CD4-positive, alpha-beta T cell (primary cell): ENCODE measurements around the gene CPAMD8. TPM values are rescaled to one million over a fixed set of nuclear protein-coding genes. Genes with fewer than 3 reads are reported as not detected.

ENCODE experiments used
- ATAC-seq: fragments of 200-7000 bp; cut with Tn5 transposase; one replicate; pipeline ENCODE4 v1.10.0; 2022; ENCODE audit warnings: mild to moderate bottlenecking; ENCODE audit not compliant: poor library complexity
- CTCF ChIA-PET: fragments of 350-600 bp; sonication (Branson Sonifier 250); formaldehyde crosslinking; loops from one replicate; lab custom pipeline; 2021; ENCODE audit warnings: antibody characterized with exemption, inconsistent platforms; lab: Charles Lee
- POLR2A ChIA-PET: fragments of 350-600 bp; sonication (Branson Sonifier 250); formaldehyde crosslinking; loops from one replicate; lab custom pipeline; 2021; ENCODE audit warnings: antibody characterized with exemption, inconsistent platforms; lab: Charles Lee
- DNase-seq, 14 experiments: peaks; one replicate each; pipeline ENCODE4 v3.0.0-alpha.2; 2013 to 2020; ENCODE audit warnings: mixed read lengths in 2 of 14
- H3K27ac ChIP-seq, 2 donors: one replicate each; pipeline versions ENCODE4 v1.5.1 to v1.7.0; 2013; ENCODE audit warnings: low read length in 2 of 2, low read depth in 1 of 2, mild to moderate bottlenecking in 1 of 2
- H3K27me3 ChIP-seq, 2 experiments: 1 replicate in 1 of 2; 2 replicates in 1 of 2; pipeline versions ENCODE4 v1.6.1 to v1.7.0; 2013; ENCODE audit warnings: low read length in 2 of 2, control low read depth in 1 of 2, mild to moderate bottlenecking in 1 of 2, moderate library complexity in 1 of 2; ENCODE audit not compliant: insufficient read depth in 2 of 2, control insufficient read depth in 1 of 2
- H3K36me3 ChIP-seq: one replicate; pipeline ENCODE4 v1.6.1; 2013; ENCODE audit warnings: low read length, control low read depth; ENCODE audit not compliant: insufficient read depth
- H3K4me1 ChIP-seq: one replicate; pipeline ENCODE4 v1.6.1; 2013; ENCODE audit warnings: low read length, control low read depth; ENCODE audit not compliant: insufficient read depth
- H3K4me3 ChIP-seq: one replicate; pipeline ENCODE4 v1.5.1; 2013; ENCODE audit warnings: mild to moderate bottlenecking, low read length, moderate library complexity
- H3K9me3 ChIP-seq, 2 experiments: 1 replicate in 1 of 2; 2 replicates in 1 of 2; pipeline versions ENCODE4 v1.6.1 to v1.7.0; 2013; ENCODE audit warnings: low read length in 2 of 2, mild to moderate bottlenecking in 2 of 2, control low read depth in 1 of 2, moderate library complexity in 1 of 2; ENCODE audit not compliant: control insufficient read depth in 1 of 2, insufficient read depth in 1 of 2
- H3K27ac Mint-ChIP-seq: one replicate; pipeline ENCODE4 v1.8.0; 2020; ENCODE audit warnings: mixed read lengths
- H3K27me3 Mint-ChIP-seq: one replicate; pipeline ENCODE4 v1.8.0; 2021; ENCODE audit warnings: mixed read lengths
- H3K36me3 Mint-ChIP-seq: one replicate; pipeline ENCODE4 v1.8.0; 2021; ENCODE audit warnings: low read depth, mixed read lengths
- H3K4me1 Mint-ChIP-seq: one replicate; pipeline ENCODE4 v1.8.0; 2021; ENCODE audit warnings: low read depth, mixed read lengths
- H3K4me3 Mint-ChIP-seq: one replicate; pipeline ENCODE4 v1.8.0; 2020; ENCODE audit warnings: mild to moderate bottlenecking, mixed read lengths
- H3K9me3 Mint-ChIP-seq: one replicate; pipeline ENCODE4 v1.8.0; 2020; ENCODE audit warnings: mixed read lengths
- CTCF ChIP-seq: fragments of 200-600 bp; IDR thresholded peaks from one replicate; pipeline ENCODE4 v1.8.0; 2022; ENCODE audit warnings: antibody characterized with exemption, mild to moderate bottlenecking
- intact Hi-C, 2 experiments: fragments of 100-400 bp; cut with DNase I in 1 of 2; cut with micrococcal nuclease in 1 of 2; formaldehyde crosslinking; loops; one replicate each; pipeline versions ENCODE4 v1.15.1 to v1.9.0; 2023 to 2025; cut with DNase I, micrococcal nuclease
- total RNA-seq, 174 experiments: library from RNA in 2 of 174; stranded (reverse) in 2 of 174; gene quantifications; one replicate each; pipeline ENCODE4 v1.2.3 and lab custom pipeline; 2021 to 2026

The CPAMD8 gene
- total RNA-seq, 2 experiments from 2014 or later: 0.05 to 0.34 TPM

GRCh38 chr19:16874250-16874977, 152.2 kb downstream of the CPAMD8 start:
- H3K27me3 Mint-ChIP-seq: no peaks in the 10 kb centered on the region
- CTCF ChIA-PET: no interaction called here
- no peak for DNase-seq
- no peak overlapping the region for H3K4me3 Mint-ChIP-seq
- intact Hi-C loops: no loop called here
- H3K36me3 Mint-ChIP-seq: peaks cover 76% of the 10 kb centered on the region
- no peak for TF ChIP-seq CTCF
- peaks cover 0 to 16% of the 10 kb centered on the region in 2 experiments for H3K9me3 ChIP-seq
- H3K27me3 ChIP-seq: no peaks in the 10 kb centered on the region
- peaks cover 14% of the 10 kb centered on the region for H3K4me1 Mint-ChIP-seq
- H3K9me3 Mint-ChIP-seq: no peaks in the 10 kb centered on the region
- H3K27ac Mint-ChIP-seq: peak overlapping the region; percentile 63
- POLR2A ChIA-PET: no interaction called here
- H3K4me1 ChIP-seq: no peaks in the 10 kb centered on the region
- no peak for ATAC-seq
- no peak overlapping the region for H3K4me3 ChIP-seq
- peak overlapping the region in 1 of 2 donors; percentile 6 for H3K27ac ChIP-seq
- H3K36me3 ChIP-seq: peaks cover 61% of the 10 kb centered on the region

DNA sequence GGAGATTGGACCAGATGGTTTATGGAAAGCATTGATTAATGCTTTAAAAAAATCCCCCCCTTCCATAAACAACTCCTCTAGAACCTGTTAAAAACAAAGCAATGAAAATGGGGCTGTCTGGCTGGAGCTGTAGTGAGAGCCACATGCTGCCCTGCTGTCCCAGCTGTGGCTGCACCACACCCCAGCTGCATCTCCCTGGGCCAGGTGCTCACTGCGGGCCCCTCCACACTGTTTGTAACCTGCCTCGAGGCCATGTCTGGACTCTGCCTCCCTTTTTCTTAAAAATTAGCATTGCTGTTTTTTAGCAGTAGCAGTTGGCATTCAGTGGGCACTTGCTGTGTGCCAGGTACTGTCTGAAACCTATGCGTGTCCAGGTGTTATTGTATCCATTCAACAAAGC, 153.0 kb downstream of the CPAMD8 start:
- Mint-ChIP-seq H3K27ac (peak overlapping the region; percentile 63), H3K4me3 (no peak overlapping the region), H3K27me3 (no peaks in the 10 kb centered on the region), H3K4me1 (peaks cover 14% of the 10 kb centered on the region), H3K36me3 (peaks cover 73% of the 10 kb centered on the region), H3K9me3 (no peaks in the 10 kb centered on the region)
- Histone ChIP-seq H3K36me3 (peaks cover 59% of the 10 kb centered on the region), H3K4me3 (no peak overlapping the region), H3K9me3 (peaks cover 0 to 10% of the 10 kb centered on the region in 2 experiments), H3K27me3 (no peaks in the 10 kb centered on the region), H3K4me1 (no peaks in the 10 kb centered on the region), H3K27ac (no peak overlapping the region)
- intact Hi-C loops: no loop called here
- no peak for TF ChIP-seq CTCF
- ATAC-seq: no peak
- ChIA-PET CTCF (no interaction called here), POLR2A (no interaction called here)
- DNase-seq: no peak

DNA sequence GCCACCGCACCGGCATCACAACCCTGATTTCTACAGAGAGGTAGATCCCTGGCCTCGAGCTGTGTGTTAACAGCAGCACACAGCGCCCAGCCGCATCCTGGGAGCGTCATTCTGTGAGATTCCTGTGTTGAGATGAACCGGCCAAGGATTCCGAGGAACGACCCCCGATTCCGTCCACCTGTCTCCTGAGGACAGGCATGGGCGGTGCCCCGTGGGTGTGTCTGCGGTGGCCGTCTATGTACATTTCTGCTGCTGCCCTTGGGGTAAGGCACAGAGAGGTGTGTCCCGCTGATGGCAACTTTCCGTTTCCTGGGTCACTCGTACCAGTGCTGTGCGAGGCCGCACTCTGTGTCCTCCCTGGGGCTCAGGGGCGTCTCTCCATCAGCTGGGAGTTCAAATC, 153.9 kb downstream of the CPAMD8 start:
- no peak overlapping the region for H3K27ac Mint-ChIP-seq
- DNase-seq (no peak), ATAC-seq (no peak)
- peaks cover 0 to 1% of the 10 kb centered on the region in 2 experiments for H3K9me3 ChIP-seq
- POLR2A ChIA-PET: no interaction called here
- no peaks in the 10 kb centered on the region for H3K9me3 Mint-ChIP-seq
- H3K36me3 ChIP-seq: peaks cover 59% of the 10 kb centered on the region
- no peaks in the 10 kb centered on the region for H3K4me1 ChIP-seq
- H3K27me3 Mint-ChIP-seq: no peaks in the 10 kb centered on the region
- no peaks in the 10 kb centered on the region for H3K27me3 ChIP-seq
- no peak overlapping the region for H3K4me3 ChIP-seq
- no peak overlapping the region for H3K27ac ChIP-seq
- CTCF ChIA-PET: no interaction called here
- TF ChIP-seq CTCF: no peak
- H3K4me3 Mint-ChIP-seq: no peak overlapping the region
- peaks cover 76% of the 10 kb centered on the region for H3K36me3 Mint-ChIP-seq
- peaks cover 14% of the 10 kb centered on the region for H3K4me1 Mint-ChIP-seq
- intact Hi-C loops: no loop called here
